ENCODE results near the gene KLK10.

Gene KLK10

DNA sequence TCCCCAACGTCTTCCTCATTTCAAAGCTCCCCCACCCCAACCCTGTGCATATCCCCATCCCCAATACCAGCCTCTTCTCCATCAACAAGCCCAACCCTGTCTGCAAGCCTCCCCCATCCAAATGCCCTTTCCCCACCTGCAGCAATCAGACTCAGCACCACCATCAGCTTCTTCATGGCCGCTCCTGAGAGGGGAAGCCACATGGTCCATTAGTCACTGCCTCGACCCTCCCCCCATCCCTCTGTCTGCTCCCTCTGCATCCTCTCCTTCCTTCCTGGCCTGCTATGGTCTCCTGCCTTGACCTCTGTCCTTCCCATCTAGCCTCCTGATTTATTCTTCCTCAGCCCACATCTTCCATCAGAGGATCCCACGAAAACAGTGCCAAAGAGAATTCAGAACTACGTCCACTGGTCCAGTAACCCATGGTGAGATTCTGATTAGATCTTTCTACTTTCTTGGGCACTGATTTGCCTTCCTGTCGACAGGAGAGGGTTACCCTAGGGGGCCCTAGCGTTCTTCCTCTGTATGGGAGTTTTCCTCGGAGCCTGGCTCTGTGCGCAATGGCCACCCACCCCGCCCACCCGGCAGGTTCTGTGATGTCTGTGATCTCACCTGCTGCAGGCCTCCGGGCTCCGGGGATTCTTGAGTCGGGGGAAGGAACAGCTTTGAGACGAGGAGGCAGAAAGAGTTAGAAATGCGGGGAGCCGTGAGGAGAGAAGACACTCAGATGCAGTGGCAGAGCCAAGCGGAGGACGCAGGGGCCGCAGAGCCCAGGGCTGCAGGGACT is 51.4 kb downstream of the KLK10 start:
- peak; percentile 12 for DNase-seq (ENCODE audit: low spot score)

GRCh38 chr19:50964266-50964665 is 55.2 kb downstream of the KLK10 start:
- DNase-seq (ENCODE audit: low spot score): no peak

DNA sequence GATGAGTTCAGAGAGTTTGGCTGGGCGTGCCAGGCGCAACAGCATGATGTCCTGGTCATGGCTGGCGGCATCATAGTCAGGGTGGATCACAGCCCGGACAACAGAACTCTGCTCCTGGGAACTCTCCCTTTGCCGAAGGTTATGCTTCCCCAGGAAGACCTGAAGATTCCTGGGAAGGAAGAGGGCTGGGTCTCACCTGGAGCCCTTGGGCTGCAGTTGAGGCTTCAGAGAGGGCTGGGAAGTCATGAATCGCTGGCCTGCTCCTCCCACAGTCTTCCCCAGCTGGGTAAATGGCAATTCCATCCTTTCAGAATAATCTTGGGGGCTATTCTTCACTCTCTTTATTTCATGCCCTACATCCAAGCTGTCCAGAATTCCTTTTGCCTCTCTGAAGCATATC is 56.1 kb downstream of the KLK10 start:
- DNase-seq (ENCODE audit: low spot score): no peak

Data from putamen (tissue), 1 donor.